T-cell (primary cell): ENCODE data around the gene TTLL11. TPM values are rescaled to one million over a fixed set of nuclear protein-coding genes. Genes with fewer than 3 reads are reported as not detected.

Experiments
- ATAC-seq, 4 experiments: fragments of 200-7000 bp in 3 of 4; fragments of 150-1000 bp in 1 of 4; cut with Tn5 transposase; replicated peaks in 1 of 4; 1 replicate in 3 of 4; 2 replicates in 1 of 4; pipeline ENCODE4 v1.10.0; 2021; ENCODE audit warnings: moderate library complexity in 3 of 4, mild to moderate bottlenecking in 2 of 4, moderate number of reproducible peaks in 1 of 4
- CTCF ChIA-PET, 2 donors: fragments of 300-600 bp; sonication (Branson Sonifier 250); formaldehyde crosslinking; loops; one replicate each; lab custom pipeline; 2022; ENCODE audit warnings: antibody characterized with exemption in 2 of 2; lab: Charles Lee
- POLR2A ChIA-PET, 2 donors: fragments of 300-600 bp; sonication (Branson Sonifier 250); formaldehyde crosslinking; loops; one replicate each; lab custom pipeline; 2022; ENCODE audit warnings: antibody characterized with exemption in 2 of 2; lab: Charles Lee
- DNase-seq, 35 experiments: peaks; one replicate each; pipeline versions ENCODE4 v3.0.0 to v3.0.0-alpha.2; 2013 to 2023
- H3K27ac ChIP-seq: one replicate; pipeline ENCODE4 v1.5.1; 2013; ENCODE audit warnings: low read length
- H3K27me3 ChIP-seq, 2 experiments: replicated peaks in 1 of 2; 1 replicate in 1 of 2; 2 replicates in 1 of 2; pipeline versions ENCODE4 v1.6.1 to v1.7.0; 2013; ENCODE audit warnings: low read length in 1 of 2, mixed read lengths in 1 of 2; ENCODE audit not compliant: control insufficient read depth in 2 of 2, insufficient read depth in 2 of 2; ENCODE audit errors: extremely low read depth in 1 of 2
- H3K36me3 ChIP-seq, 2 donors: 1 replicate in 1 of 2; 2 replicates in 1 of 2; pipeline versions ENCODE4 v1.6.1 to v1.7.0; 2013; ENCODE audit warnings: low read length in 1 of 2; ENCODE audit not compliant: control insufficient read depth in 2 of 2, insufficient read depth in 1 of 2; ENCODE audit errors: extremely low read depth in 1 of 2
- H3K4me1 ChIP-seq, 2 experiments: 1 replicate in 1 of 2; 2 replicates in 1 of 2; pipeline versions ENCODE4 v1.6.1 to v1.7.0; 2013; ENCODE audit warnings: low read length in 2 of 2, mixed read lengths in 1 of 2; ENCODE audit not compliant: insufficient read depth in 2 of 2, control insufficient read depth in 1 of 2; ENCODE audit errors: extremely low read depth in 1 of 2
- H3K4me3 ChIP-seq, 2 donors: 1 replicate in 1 of 2; 2 replicates in 1 of 2; pipeline versions ENCODE4 v1.5.1 to v1.7.0; 2013; ENCODE audit warnings: mild to moderate bottlenecking in 2 of 2, low read length in 1 of 2, moderate library complexity in 1 of 2; ENCODE audit not compliant: control insufficient read depth in 1 of 2; ENCODE audit errors: extremely low read depth in 1 of 2
- H3K9me3 ChIP-seq: 2 replicates; pipeline ENCODE4 v1.7.0; 2013
- H3K27ac Mint-ChIP-seq, 2 donors: one replicate each; pipeline ENCODE4 v1.8.0; 2020 to 2021; ENCODE audit warnings: mild to moderate bottlenecking in 2 of 2, mixed read lengths in 2 of 2
- H3K27me3 Mint-ChIP-seq, 2 donors: one replicate each; pipeline ENCODE4 v1.8.0; 2021 to 2022; ENCODE audit warnings: mixed read lengths in 2 of 2
- H3K36me3 Mint-ChIP-seq: one replicate; pipeline ENCODE4 v1.8.0; 2021; ENCODE audit warnings: mixed read lengths
- H3K4me1 Mint-ChIP-seq, 3 donors: one replicate each; pipeline ENCODE4 v1.8.0; 2020 to 2022; ENCODE audit warnings: mixed read lengths in 3 of 3, mild to moderate bottlenecking in 1 of 3
- H3K4me3 Mint-ChIP-seq, 3 donors: one replicate each; pipeline ENCODE4 v1.8.0; 2020 to 2022; ENCODE audit warnings: mild to moderate bottlenecking in 3 of 3, mixed read lengths in 3 of 3, moderate library complexity in 3 of 3
- H3K9me3 Mint-ChIP-seq, 3 donors: one replicate each; pipeline ENCODE4 v1.8.0; 2020 to 2022; ENCODE audit warnings: mixed read lengths in 3 of 3
- WGBS: methylation state at CpG from one replicate; pipeline ENCODE4 v1.1.5; 2013; ENCODE audit warnings: missing lambda C conversion rate; ENCODE audit not compliant: insufficient coverage; 5-methylcytosine and 5-hydroxymethylcytosine counted together
- total RNA-seq, 35 experiments: library from RNA in 6 of 35; stranded (reverse) in 6 of 35; fragments of 120-200 nt in 1 of 35; gene quantifications; one replicate each; pipeline versions ENCODE4 v1.2.1 to v1.2.4 and lab custom pipeline; 2013 to 2026

TTLL11 gene
- total RNA-seq, 5 donors from 2014 or later (not counting 1 experiment from before 2014, with no cell fraction given): 3.4 to 4.8 (median 4.6) TPM

DNA sequence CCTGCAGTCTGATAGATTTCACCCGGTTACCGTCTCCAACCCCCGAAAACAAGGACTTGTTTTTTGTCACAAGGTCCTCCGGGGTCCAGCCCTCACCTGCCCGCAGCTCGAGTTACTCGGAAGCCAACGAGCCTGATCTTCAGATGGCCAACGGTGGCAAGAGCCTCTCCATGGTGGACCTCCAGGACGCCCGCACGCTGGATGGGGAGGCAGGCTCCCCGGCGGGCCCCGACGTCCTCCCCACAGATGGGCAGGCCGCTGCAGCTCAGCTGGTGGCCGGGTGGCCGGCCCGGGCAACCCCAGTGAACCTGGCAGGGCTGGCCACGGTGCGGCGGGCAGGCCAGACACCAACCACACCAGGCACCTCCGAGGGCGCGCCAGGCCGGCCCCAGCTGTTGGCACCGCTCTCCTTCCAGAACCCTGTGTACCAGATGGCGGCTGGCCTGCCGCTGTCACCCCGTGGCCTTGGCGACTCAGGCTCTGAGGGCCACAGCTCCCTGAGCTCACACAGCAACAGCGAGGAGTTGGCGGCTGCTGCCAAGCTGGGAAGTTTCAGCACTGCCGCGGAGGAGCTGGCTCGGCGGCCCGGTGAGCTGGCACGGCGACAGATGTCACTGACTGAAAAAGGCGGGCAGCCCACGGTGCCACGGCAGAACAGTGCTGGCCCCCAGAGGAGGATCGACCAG, 320.4 kb downstream of the TTLL11 start:
- Histone ChIP-seq H3K9me3 (no peaks in the 10 kb centered on the region), H3K4me3 (no peak overlapping the region), H3K36me3 (no peaks in the 10 kb centered on the region), H3K4me1 (no peaks in the 10 kb centered on the region), H3K27ac (no peak overlapping the region), H3K27me3 (peaks cover 0 to 3% of the 10 kb centered on the region in 2 experiments)
- ChIA-PET POLR2A (no interaction called here), CTCF (no interaction called here)
- H3K4me1 Mint-ChIP-seq: no peaks in the 10 kb centered on the region
- H3K27me3 Mint-ChIP-seq: no peaks in the 10 kb centered on the region
- H3K36me3 Mint-ChIP-seq: no peaks in the 10 kb centered on the region
- 94% methylated on average over 45 of the region's 45 CpGs for WGBS
- ATAC-seq (no peak), DNase-seq (no peak)
- H3K4me3 Mint-ChIP-seq: no peak overlapping the region
- no peaks in the 10 kb centered on the region for H3K9me3 Mint-ChIP-seq
- H3K27ac Mint-ChIP-seq: no peak overlapping the region

Other genes starting within 250 kb of the TTLL11 start
- gene NDUFA8, start 66.5 kb upstream of the TTLL11 start, total RNA-seq: 10 to 100 TPM; 11.2 to 25.4 (median 18.4) TPM
- not detected for gene MORN5, start 66.6 kb upstream of the TTLL11 start, total RNA-seq
- gene LHX6, start 135.6 kb upstream of the TTLL11 start, total RNA-seq: not detected
- gene RBM18, start 171.5 kb upstream of the TTLL11 start, total RNA-seq: 10 to 100 TPM; 15.8 to 19.9 (median 17.5) TPM
- gene MRRF, start 171.6 kb upstream of the TTLL11 start, total RNA-seq: 10 to 100 TPM; 27.7 to 34.1 (median 29.1) TPM